Activated CD8-positive, alpha-beta T cell treated with anti-CD3 and anti-CD28 coated beads for 36 hours (primary cell): Measurements from ENCODE around the gene GLCCI1. TPM values are rescaled to one million over a fixed set of nuclear protein-coding genes. Genes with fewer than 3 reads are reported as not detected.
"Not testable (repeated sequence)": the region's sequence is repeated elsewhere in the genome, so short reads cannot be mapped to it uniquely, and the experiment has no call there.

Experiments used
- ATAC-seq: fragments of 200-7000 bp; cut with Tn5 transposase; one replicate; pipeline ENCODE4 v1.10.0; 2021; ENCODE audit warnings: mild to moderate bottlenecking, moderate library complexity
- CTCF ChIA-PET: fragments of 350-600 bp; sonication (Branson Sonifier 250); formaldehyde crosslinking; loops from one replicate; lab custom pipeline; 2021; ENCODE audit warnings: antibody characterized with exemption; lab: Charles Lee
- POLR2A ChIA-PET: fragments of 350-600 bp; sonication (Branson Sonifier 250); formaldehyde crosslinking; loops from one replicate; lab custom pipeline; 2021; ENCODE audit warnings: antibody characterized with exemption; lab: Charles Lee
- DNase-seq: peaks from one replicate; pipeline ENCODE4 v3.0.0-alpha.2; 2020
- H3K27ac Mint-ChIP-seq: one replicate; pipeline ENCODE4 v1.8.0; 2021; ENCODE audit warnings: mild to moderate bottlenecking, mixed read lengths
- H3K27me3 Mint-ChIP-seq: one replicate; pipeline ENCODE4 v1.8.0; 2021; ENCODE audit warnings: mixed read lengths
- H3K36me3 Mint-ChIP-seq: one replicate; pipeline ENCODE4 v1.8.0; 2021; ENCODE audit warnings: low read depth, mixed read lengths
- H3K4me1 Mint-ChIP-seq: one replicate; pipeline ENCODE4 v1.8.0; 2021; ENCODE audit warnings: low read depth, mixed read lengths
- H3K4me3 Mint-ChIP-seq: one replicate; pipeline ENCODE4 v1.8.0; 2021; ENCODE audit warnings: mild to moderate bottlenecking, moderate library complexity, mixed read lengths
- H3K9me3 Mint-ChIP-seq: one replicate; pipeline ENCODE4 v1.8.0; 2021; ENCODE audit warnings: mixed read lengths
- intact Hi-C: fragments of 100-400 bp; cut with micrococcal nuclease; formaldehyde crosslinking; loops from one replicate; pipeline ENCODE4 v1.10.0; 2022
- total RNA-seq, 2 experiments: library from RNA; stranded (reverse); gene quantifications; one replicate each; pipeline ENCODE4 v1.2.3, GENCODE V29; 2021
- TF ChIP-seq, protein P1 (sequence below): fragments of 200-600 bp; IDR thresholded peaks from one replicate; pipeline ENCODE4 v1.8.0; 2022; ENCODE audit warnings: antibody characterized with exemption, mild to moderate bottlenecking

GLCCI1 gene
- total RNA-seq, 2 experiments from 2014 or later = 11.3 to 13.0 TPM

DNA sequence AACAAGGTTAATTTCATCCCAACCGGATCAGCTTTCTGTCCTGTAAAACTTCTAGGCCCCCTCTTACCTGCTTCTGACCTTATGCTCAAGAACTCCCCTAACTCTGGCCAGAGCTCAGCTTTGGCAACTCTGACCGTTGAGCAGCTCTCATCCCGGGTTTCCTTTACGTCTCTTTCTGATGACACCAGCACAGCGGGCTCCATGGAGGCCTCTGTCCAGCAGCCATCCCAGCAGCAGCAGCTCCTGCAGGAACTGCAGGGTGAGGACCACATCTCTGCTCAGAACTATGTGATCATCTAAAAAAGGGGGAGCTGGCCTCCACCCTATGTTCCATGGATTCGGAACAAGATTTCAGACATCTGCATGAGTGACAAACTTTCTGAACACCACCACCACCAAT is 117.6 kb downstream of the GLCCI1 start:
- CTCF ChIA-PET = interaction anchor here (1.7 kb wide), 1 partner anchor 18 kb away, joined by 3 read pairs; no protein-coding TSS in a partner anchor

DNA sequence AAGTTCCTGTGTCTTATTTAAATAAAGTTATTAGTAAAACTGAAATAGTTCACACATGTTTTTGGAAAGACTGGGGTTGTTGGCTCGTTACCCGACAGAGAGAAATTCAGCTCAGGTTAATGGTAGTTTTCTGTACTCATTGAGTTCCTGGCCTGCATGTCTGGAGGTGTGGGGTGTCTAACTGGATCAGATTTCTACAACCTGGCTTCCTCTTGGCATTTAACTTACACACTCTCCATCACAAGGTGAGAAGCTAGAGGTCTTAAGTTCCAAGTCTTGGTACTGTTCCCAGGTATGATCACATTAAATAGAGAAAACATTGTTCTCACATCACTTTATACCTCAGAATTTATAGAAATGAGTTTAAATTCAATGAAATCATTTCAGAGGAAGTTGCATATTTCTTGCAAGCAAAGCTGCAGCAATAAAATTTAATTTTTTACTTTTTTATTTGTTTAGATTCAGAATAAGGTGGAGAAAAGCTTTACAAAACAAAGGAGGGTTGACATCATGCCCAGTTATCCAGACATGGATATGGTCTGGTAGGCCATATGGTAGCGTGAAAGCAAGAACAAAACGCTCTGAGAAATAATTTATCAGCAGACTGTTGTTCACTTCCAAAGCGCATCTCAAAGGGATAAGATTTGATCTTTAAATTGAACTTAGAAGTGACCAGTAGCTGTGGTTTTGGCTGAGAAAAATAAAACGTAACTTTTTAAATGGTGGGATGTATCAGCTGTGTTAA is 120.6 kb downstream of the GLCCI1 start:
- H3K4me1 Mint-ChIP-seq = no peaks in the 10 kb centered on the region
- ChIA-PET CTCF (interaction anchor here (0.9 kb wide), 1 partner anchor 101 kb away, joined by 4 read pairs; no protein-coding TSS in a partner anchor), POLR2A (interaction anchor here (1.5 kb wide), 1 partner anchor 71 kb away, joined by 3 read pairs; no protein-coding TSS in a partner anchor)
- no peak overlapping the region for H3K4me3 Mint-ChIP-seq
- H3K27me3 Mint-ChIP-seq = no peaks in the 10 kb centered on the region
- H3K9me3 Mint-ChIP-seq = no peaks in the 10 kb centered on the region
- intact Hi-C loops = no loop called here
- TF ChIP-seq, protein P1, sequence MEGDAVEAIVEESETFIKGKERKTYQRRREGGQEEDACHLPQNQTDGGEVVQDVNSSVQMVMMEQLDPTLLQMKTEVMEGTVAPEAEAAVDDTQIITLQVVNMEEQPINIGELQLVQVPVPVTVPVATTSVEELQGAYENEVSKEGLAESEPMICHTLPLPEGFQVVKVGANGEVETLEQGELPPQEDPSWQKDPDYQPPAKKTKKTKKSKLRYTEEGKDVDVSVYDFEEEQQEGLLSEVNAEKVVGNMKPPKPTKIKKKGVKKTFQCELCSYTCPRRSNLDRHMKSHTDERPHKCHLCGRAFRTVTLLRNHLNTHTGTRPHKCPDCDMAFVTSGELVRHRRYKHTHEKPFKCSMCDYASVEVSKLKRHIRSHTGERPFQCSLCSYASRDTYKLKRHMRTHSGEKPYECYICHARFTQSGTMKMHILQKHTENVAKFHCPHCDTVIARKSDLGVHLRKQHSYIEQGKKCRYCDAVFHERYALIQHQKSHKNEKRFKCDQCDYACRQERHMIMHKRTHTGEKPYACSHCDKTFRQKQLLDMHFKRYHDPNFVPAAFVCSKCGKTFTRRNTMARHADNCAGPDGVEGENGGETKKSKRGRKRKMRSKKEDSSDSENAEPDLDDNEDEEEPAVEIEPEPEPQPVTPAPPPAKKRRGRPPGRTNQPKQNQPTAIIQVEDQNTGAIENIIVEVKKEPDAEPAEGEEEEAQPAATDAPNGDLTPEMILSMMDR = no peak
- DNase-seq = no peak
- H3K27ac Mint-ChIP-seq = no peak overlapping the region
- H3K36me3 Mint-ChIP-seq = peaks cover 5% of the 10 kb centered on the region
- ATAC-seq = no peak

More for the DNA sequence above, 117.6 kb downstream of the GLCCI1 start:
- Mint-ChIP-seq H3K36me3 (peaks cover 5% of the 10 kb centered on the region), H3K4me1 (no peaks in the 10 kb centered on the region), H3K27ac (no peak overlapping the region), H3K9me3 (no peaks in the 10 kb centered on the region), H3K27me3 (no peaks in the 10 kb centered on the region), H3K4me3 (no peak overlapping the region)
- no peak for ATAC-seq
- no peak for DNase-seq
- intact Hi-C loops = no loop called here
- POLR2A ChIA-PET = no interaction called here
- TF ChIP-seq, protein P1 = no peak

- Mint-ChIP-seq H3K36me3 (peaks cover 4% of the 10 kb centered on the region), H3K9me3 (no peaks in the 10 kb centered on the region), H3K4me1 (no peaks in the 10 kb centered on the region), H3K4me3 (no peak overlapping the region), H3K27ac (no peak overlapping the region), H3K27me3 (no peaks in the 10 kb centered on the region)
- TF ChIP-seq, protein P1 = no peak
- intact Hi-C loops = no loop called here
- CTCF ChIA-PET = interaction anchor here (1.1 kb wide), 1 partner anchor 18 kb away, joined by 3 read pairs; no protein-coding TSS in a partner anchor
- ATAC-seq (no peak), DNase-seq (no peak)
- POLR2A ChIA-PET = no interaction called here
Observed at GRCh38 chr7:8092140-8092539, 123.5 kb downstream of the GLCCI1 start.

DNA sequence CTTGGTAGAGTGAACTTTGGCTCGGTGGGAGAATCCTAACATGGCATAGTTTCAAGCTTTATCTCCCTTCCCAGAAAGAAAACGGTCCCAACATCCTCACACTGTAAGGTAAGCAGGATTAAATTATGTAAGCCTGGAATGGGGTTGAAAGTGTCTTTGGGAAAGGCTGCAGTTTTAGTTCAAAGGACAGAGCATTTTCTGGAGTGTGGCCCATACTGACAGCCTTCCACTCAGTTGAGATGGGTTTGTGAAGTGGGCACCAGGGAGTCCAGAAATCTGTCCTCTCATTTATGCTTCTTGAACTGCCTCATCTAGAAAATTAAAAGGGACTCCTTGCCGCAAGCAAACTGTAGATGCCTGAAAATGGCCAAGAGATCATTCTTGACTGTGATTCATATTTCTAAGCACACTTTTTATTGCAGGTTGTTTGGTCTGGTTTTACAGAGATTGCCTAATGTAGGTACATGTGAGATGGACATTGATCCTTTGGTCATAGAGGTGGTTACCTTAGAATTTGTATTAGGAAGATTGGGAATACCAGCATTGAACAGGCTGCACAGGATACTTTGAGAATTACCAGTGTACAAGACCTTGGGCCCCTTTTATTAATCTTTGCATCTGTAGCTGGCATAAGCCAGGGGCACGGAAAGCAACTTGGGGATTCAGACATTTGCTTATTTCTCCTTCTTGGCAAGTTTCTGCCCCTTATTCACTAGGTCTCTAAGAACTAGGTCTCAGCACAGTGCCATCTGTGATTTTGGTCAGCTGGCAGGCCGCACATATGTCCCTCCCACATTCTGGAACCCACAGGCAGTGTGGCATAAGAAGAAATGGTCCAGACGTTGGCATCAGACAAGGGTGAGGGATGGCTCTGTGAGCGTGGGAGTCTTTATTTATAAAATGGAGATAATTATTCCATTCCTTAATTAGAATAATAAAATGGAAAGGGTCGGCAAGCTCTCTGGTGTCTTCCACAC is 125.9 kb downstream of the GLCCI1 start:
- peaks cover 5% of the 10 kb centered on the region for H3K36me3 Mint-ChIP-seq
- peaks cover 2% of the 10 kb centered on the region for H3K9me3 Mint-ChIP-seq
- intact Hi-C loops = no loop called here
- DNase-seq (no peak), ATAC-seq (no peak)
- POLR2A ChIA-PET = no interaction called here
- H3K4me3 Mint-ChIP-seq = no peak overlapping the region
- no peak overlapping the region for H3K27ac Mint-ChIP-seq
- no peaks in the 10 kb centered on the region for H3K4me1 Mint-ChIP-seq
- no peaks in the 10 kb centered on the region for H3K27me3 Mint-ChIP-seq
- TF ChIP-seq, protein P1 = no peak
- CTCF ChIA-PET = interaction anchor here (0.6 kb wide), 1 partner anchor 15 kb away, joined by 3 read pairs; no protein-coding TSS in a partner anchor

GRCh38 chr7:8101292-8101691 is 132.7 kb downstream of the GLCCI1 start:
- Mint-ChIP-seq H3K4me1 (peaks cover 24% of the 10 kb centered on the region), H3K9me3 (peaks cover 25% of the 10 kb centered on the region)
- H3K36me3 Mint-ChIP-seq, POLR2A ChIA-PET, intact Hi-C loops, H3K4me3 Mint-ChIP-seq, DNase-seq, H3K27me3 Mint-ChIP-seq, H3K27ac Mint-ChIP-seq, CTCF ChIA-PET, ATAC-seq: not testable (repeated sequence)
